Kidney capillary endothelial cell (primary cell): Measurements from ENCODE around the gene BTBD19.
"Not testable (repeated sequence)": the region's sequence is repeated elsewhere in the genome, so short reads cannot be mapped to it uniquely, and the experiment has no call there.

ENCODE experiments used
- DNase-seq: peaks from one replicate; pipeline ENCODE4 v3.0.0-alpha.2; 2018; ENCODE audit warnings: low spot score

Gene BTBD19

DNA sequence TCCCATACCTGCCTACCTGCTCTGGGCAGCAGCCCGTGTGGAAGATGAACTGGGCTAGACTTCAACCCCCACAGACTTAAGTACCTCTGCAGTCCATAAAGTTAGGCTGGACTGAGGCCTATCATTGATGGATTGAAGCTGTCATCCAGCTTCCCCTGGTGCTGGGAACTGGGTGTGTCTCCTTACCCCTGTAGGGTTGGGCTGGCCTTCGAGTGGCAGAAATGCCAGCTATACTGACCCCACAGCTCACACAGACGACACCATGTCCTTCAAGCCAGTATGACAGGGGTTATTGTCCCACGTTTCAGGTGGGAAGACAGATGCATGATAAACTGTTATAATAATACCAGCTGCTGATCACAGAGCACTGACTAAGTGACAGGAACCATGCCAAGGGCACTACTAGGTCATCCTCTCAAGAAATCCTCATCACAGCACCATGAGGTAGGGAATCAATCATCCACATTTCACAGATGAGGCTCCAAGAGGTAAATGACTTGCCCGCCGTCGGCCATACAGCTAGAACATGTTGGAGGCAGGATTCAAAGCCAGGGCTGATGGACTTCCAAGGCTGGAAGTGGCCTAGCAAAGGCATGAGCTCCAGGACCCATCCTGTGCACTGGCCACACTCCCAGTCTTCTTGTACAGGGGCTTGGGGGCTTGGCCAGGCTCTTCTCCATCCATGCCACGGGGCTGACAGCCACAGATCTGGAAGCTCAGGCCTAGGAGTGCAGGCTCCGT lies 20.0 kb upstream of the BTBD19 start, which contains the start of gene BEST4:
TSS of gene BEST4 (minus strand) at position 51 of the 741 bp plus-strand sequence. CDS start 465 bp downstream, outside the sequence.
- no peak for DNase-seq

DNA sequence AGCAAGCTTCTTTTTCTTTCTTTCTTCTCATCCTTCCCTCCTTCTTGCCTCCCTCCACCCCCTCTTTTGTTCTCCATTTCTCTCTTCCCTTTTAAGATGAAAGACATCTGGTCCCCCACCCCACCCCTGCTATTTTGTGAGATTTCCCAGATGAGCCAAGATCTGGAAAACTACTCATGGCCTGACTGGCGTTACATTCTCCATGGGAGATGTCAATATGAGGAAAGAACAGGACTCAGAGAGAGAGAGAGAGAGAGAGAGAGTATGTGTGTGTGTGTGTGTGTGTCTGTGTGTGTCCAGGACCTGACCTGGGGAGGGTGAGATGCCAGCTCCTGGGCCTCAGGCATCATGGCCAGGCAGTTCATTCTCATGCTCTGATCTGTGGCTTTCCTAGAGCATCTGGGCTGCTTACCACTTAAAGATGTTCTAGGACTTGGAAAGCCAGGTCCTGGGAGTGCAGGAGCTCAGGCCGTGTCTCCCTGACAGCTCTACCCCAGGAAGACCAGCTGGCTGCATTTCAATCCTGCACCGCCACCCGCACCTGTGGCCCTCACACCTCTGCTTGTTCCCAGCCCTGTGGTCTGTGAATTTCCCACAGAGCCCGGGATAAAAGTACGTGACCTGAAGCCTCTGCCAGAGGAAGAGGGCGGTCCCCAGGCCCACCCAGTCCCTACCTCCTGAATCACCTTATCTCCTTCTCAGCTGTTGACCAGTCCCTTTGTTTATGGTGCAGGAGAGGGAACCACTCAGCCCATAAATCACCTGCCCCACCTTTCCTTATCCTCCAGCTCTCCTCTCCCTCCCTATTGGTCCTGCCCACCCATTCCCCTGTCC lies 17.1 kb upstream of the BTBD19 start:
- no peak for DNase-seq

DNA sequence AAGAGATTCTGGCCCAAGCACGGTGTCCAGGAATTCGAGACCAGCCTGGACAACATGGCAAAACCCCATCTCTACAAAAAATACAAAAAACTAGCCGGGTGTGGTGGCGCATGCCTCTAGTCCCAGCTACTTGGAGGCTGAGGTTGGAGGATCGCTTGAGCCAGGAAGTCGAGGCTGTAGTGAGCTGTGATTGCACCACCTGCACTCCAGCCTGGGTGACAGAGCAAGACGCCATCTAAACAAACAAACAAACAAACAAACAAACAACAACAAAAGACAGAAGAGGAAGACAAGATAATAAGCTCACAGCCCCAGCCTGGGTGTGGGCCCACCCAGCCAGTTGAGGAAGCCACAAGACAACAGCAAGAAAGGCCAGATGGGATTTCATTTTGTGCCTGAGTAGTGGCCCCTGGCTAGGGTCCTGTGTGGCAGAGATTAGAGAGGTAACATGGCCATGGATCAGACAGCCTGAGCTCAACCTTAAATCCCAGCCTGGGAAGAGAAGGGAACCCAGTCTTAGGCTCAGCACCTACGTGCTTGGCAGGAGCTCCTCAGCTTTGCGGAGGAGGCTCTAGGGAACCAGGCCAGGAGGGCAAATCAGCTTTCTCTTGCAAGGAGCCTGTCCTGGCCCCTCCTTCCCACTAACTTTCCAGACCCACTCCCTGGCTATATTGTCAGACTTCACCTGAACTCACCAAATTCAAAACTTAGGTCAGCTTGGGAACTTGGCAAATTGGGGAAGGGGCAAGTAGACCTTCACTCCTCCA lies 15.4 kb upstream of the BTBD19 start:
- no peak for DNase-seq

DNA sequence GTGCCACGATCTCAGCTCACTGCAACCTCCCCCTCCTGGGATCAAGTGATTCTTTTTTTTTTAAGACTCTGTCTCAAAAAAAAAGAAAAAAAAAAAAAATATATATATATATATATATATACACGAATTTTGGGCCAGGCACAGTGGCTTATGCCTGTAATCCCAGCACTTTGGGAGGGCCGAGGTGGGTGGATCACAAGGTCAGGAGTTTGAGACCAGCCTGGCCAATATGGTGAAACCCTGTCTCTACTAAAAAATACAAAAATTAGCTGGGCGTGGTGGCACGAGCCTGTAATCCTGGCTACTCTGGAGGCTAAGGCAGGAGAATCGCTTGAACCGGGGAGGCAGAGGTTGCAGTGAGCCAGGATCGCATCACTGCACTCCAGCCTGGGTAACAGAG lies 10.4 kb upstream of the BTBD19 start:
- not testable (repeated sequence) for DNase-seq

DNA sequence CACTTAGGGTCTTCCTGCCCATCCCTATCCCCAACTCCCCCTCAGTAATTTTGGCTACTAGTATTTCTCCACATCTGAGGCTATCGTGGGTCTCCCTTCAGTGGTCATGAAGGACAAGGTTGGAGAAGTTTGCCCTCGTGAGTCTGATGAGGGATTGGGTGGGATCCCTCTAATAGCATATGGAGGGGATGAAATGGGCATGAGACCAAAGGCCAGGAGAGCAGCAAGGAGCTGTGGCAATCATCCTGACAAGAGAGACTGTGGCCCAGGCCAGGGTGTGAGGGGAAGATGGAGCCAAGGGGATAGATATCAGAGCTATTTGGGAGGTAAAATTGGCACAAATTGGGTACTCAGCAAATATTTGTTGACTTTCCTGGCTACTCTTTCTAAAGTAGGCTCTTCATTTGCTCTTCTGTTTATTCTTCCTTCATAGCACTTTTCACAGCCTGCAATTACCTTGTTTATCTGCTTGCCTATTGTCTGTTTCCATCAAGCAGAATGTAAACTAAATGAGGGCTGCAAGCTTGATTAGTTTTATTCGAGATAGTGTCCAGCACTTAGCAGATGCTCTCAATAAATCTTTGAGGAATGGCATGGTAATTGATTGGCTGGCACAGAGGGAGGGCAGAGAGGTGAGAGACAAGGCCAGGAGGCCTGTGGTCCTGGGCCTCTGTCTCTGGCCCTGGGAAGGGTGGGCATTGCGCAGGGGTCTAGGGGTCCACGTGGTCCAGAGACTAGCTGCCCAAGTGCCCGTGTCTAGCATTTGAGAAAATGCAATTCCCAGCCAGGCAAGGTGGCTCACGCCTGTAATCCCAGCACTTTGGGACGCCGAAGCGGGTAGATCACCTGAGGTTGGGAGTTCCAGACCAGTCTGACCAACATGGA lies 9.6 kb upstream of the BTBD19 start:
- no peak for DNase-seq

DNA sequence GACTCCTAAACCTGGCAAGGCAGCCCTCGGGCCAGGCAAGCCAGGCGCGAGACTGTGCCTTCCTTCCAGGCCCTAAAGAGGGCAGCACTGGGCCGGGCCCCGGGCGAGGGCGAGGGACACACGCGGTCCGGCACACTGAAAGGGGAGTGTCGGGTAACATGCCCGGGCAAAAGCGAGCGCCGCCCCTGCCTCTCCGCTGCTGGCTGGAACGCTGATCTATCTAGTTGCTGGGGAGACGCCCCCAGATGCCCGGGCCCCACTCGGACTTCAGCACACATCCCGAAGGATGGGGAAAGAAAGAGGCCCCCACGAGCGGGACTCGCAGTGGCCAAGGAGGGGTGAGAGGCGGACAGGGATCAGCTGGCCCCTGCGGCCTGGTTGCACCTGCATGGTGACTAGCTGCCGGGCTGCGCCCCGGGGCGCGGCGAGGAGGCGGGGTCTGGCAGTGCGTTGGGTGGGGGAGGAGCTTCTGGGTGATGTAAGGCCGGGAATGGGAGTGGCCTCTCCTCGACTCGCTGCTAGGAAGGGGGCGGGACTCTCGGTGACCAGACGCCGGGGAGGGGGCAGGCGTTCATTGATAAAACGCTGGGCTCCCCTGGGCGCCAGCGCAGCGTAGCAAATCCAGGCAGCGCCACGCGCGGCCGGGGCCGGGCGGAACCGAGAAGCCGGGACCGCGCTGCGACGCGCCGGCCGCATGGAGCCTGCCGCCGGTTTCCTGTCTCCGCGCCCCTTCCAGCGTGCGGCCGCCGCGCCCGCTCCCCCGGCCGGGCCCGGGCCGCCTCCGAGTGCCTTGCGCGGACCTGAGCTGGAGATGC lies 8.3 kb upstream of the BTBD19 start, which contains the start of gene PLK3:
TSS of gene PLK3 (plus strand) at position 608 of the 815 bp plus-strand sequence. CDS start at position 695, 87 bp downstream.
- peak; percentile 97 for DNase-seq

DNA sequence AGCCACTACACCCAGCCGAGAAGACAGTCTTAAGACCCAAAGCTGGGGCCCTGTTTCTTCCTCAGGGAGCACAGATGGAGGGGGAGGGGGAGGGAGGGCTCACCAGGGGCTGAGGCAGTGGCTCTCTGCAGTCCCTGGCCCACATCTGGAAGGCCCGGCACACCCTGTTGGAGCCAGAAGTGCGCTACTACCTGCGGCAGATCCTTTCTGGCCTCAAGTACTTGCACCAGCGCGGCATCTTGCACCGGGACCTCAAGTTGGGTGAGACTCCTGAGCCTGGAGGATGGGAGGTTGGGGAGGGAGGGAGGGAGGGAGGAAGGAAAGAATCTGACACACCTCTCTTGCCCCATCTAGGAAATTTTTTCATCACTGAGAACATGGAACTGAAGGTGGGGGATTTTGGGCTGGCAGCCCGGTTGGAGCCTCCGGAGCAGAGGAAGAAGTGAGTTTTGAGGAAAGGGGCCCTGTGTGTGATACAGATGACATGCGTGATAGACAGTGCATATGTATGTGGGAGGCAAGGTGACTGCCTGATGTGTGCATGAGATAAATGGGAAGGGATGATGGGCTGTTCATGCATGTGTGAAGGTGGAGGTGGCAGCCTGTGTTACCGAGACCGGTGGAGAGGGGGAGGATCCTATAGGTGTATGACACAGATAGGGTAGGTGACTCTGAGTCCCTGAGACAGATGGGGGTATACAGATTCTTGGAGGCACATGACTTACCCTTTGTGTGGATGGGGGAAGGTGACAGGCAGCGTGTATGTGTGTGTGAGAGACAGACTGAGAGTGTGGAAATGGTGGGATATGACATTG lies 6.6 kb upstream of the BTBD19 start:
- no peak for DNase-seq

DNA sequence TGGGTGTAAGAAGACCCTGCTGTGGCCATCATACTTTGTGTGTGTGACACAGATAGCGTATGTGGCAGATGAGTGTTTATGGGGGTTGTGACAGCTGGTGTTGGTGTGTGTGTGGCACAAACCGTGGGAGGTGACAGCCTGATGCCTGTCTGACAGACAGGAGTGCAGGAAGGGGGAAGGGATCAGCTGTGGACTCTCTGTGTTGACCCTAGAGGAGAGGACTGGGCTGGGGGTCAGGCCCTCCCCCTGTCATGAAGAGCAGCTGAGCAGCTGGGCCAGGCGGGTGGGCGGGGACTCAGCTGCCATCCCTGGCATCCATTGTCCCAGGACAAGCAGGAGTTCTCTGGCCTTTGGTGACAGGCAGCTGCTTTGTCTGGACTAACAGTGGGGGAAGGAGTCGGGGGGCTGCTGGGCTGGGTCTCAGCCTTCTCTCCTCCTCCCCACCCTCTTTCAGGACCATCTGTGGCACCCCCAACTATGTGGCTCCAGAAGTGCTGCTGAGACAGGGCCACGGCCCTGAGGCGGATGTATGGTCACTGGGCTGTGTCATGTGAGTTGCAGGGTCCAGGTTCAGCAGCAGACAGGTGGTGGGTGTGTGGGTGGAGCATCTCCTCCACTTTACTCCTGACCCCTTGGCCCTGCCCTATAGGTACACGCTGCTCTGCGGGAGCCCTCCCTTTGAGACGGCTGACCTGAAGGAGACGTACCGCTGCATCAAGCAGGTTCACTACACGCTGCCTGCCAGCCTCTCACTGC lies 5.8 kb upstream of the BTBD19 start:
- no peak for DNase-seq

DNA sequence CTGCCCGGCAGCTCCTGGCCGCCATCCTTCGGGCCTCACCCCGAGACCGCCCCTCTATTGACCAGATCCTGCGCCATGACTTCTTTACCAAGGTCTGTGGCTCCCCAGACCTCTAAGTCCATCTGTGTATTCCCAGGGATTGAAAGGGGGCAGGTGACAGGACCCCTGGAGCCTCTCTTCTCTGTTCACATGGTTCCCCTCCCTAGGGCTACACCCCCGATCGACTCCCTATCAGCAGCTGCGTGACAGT lies 5.3 kb upstream of the BTBD19 start:
- DNase-seq = no peak

DNA sequence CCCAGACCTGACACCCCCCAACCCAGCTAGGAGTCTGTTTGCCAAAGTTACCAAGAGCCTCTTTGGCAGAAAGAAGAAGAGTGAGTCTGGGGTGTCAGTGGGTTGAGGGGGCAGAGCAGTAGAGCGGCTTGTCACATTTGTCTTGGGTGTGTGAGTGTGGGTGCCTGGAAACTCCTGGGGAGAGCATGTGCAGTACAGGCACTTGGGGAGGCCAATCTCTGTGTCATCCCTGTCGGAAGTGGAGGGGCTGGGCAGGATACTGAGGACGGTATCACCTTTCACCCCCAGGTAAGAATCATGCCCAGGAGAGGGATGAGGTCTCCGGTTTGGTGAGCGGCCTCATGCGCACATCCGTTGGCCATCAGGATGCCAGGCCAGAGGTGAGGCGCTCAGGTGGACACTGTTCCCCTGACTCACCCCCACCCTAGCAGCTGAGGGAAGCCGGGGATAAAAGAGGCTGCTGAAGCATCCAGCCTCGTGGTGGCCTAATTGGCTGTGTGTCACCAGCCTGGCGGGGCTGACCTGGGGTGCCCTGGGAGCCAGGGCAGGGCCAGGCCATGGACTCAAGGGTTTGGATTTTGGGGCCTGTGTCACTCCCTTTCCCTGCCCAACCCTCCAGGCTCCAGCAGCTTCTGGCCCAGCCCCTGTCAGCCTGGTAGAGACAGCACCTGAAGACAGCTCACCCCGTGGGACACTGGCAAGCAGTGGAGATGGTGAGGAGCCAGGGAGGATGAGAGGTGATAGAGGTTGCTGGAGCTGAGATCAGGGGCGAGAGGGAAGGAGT lies 4.8 kb upstream of the BTBD19 start:
- DNase-seq = no peak

DNA sequence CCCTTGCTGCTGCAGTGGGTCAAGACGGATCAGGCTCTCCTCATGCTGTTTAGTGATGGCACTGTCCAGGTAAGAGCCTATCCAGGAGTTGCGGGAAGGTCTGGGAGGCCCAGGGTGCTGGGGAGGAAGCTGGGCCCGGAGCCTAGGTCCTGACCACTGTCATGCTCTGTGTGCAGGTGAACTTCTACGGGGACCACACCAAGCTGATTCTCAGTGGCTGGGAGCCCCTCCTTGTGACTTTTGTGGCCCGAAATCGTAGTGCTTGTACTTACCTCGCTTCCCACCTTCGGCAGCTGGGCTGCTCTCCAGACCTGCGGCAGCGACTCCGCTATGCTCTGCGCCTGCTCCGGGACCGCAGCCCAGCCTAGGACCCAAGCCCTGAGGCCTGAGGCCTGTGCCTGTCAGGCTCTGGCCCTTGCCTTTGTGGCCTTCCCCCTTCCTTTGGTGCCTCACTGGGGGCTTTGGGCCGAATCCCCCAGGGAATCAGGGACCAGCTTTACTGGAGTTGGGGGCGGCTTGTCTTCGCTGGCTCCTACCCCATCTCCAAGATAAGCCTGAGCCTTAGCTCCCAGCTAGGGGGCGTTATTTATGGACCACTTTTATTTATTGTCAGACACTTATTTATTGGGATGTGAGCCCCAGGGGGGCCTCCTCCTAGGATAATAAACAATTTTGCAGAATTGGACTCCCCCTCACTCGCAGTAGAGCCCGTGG lies 2.9 kb upstream of the BTBD19 start:
- DNase-seq = no peak

DNA sequence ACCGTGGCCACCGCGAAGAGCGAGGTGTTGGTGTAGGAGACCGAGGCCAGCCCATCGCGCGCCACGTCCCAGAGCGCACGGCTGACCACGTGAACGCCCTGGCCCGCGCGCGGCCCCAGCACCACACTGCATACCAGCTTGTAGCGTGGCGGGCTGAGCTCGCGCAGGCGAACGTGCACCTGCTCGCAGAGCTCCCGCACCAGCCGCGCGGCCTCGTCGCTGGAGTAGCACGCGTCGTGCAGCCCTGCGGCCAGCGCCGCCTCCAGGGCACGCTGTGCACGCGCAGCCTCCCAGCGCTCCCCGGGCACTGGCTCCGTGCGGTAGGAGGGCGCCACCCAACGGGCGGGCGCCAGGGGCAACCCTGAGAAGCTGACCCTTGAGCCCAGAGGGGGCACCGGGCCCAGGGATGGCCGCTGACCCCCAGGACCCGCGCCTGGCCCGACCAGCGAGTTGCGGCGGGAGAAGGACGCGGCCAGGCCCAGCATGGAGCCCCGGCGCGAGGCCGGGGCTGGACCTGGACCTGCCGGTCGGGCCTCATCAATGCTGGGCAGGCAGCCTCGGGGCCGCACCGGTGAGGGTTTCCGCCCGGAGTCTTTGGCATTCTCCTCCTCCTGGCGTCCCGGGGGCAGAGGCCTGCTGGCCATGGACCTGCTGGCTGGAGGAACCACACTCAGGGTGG lies 2.2 kb upstream of the BTBD19 start:
- no peak for DNase-seq

DNA sequence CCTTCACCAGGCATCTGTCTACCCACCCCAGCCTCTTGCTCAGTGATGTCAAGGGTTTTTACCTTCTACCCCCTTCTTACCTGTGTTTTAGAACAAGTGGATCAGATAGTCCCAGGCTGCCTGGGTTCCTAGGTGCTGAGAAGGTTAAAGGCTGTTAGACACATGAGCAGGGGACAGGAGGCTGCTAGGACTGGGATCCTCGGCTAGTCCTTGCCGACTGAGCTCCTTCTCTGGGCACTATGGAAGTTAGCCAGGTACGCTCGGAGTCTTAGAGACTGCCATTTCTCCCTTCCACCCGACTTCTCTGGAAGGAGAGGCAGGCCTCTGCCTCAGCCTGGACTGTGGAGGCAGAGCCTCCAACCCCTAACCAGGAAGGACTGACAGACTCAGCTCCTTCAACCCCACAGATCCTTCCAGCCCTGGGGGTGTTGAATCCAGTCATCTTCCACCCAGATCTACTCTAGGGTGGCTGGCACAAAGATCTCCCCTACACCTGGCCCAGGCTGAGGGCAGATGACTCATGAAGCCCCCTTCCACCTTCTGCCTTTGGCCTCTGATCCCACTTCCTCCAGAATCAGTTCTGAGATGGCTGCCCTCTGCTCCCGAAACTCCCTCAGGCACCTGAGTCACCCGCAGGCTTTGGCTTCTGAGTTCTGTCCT lies 1.5 kb upstream of the BTBD19 start, which contains the start of gene DYNLT4:
TSS of gene DYNLT4 (minus strand) at position 648 of the 660 bp plus-strand sequence. CDS start 683 bp downstream, outside the sequence.
- DNase-seq = no peak

DNA sequence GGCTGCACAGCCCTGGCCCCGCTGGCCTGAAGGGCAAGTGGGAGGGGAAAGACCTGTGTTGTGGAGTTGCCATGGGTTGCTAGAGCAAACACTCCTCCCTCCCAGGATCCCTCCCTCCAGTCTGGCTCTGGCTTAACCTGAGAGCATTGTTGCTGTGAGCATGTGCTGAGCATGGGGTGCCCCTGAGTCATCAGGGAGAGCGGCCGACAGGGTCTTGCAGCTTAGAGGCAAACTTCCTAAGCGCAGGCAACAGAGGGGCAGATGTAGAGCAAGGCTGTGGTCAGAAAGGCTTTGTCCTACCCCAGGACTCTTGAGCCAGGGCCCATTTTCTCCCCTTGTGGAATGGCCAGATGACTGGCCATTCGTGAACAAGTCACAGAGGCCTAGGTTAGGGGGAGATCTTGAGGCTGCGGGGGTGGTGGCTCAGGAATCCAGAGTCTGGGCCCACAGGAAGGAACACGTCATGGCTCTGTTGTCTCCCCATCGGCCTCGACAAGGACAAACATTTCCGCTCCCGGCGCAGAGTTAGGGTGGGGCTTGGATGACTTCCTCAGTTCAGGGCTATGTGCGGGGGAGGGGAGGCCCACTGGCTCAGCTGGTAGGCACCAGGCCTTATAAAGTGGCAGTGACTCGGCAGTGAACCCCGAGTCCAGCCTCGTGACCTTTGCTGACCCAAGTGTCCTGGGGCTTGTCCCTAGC lies 810 bp upstream of the BTBD19 start:
- DNase-seq = peak; percentile 100
